ENCODE results near the gene FNIP1.
"Not testable (repeated sequence)": the region's sequence is repeated elsewhere in the genome, so short reads cannot be mapped to it uniquely, and the experiment has no call there.

DNA sequence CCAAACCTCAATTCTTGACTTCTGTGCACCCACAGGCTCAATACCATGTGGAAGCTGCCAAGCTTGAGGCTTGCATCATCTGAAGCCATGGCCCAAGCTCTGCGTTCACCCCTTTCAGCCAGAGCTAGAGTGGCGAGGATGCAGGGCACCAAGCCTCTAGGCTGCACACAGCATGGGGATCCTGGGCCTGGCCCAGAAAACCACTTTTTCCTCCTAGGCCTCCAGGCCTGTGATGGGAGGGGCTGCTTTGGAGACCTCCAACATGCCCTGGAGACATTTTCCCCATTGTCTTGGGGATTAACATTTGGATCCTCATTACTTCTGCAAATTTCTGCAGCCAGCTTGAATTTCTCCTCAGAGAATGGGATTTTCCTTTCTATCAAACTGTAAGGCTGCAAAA, 35.9 kb upstream of the FNIP1 start:
- not testable (repeated sequence) for TF ChIP-seq POLR2A, POLR2AphosphoS5 (IDR thresholded peaks at IDR 0.05; ENCODE audit: low read depth, low read length)
